ENCODE results near the gene DCP1B.

Gene DCP1B

DNA sequence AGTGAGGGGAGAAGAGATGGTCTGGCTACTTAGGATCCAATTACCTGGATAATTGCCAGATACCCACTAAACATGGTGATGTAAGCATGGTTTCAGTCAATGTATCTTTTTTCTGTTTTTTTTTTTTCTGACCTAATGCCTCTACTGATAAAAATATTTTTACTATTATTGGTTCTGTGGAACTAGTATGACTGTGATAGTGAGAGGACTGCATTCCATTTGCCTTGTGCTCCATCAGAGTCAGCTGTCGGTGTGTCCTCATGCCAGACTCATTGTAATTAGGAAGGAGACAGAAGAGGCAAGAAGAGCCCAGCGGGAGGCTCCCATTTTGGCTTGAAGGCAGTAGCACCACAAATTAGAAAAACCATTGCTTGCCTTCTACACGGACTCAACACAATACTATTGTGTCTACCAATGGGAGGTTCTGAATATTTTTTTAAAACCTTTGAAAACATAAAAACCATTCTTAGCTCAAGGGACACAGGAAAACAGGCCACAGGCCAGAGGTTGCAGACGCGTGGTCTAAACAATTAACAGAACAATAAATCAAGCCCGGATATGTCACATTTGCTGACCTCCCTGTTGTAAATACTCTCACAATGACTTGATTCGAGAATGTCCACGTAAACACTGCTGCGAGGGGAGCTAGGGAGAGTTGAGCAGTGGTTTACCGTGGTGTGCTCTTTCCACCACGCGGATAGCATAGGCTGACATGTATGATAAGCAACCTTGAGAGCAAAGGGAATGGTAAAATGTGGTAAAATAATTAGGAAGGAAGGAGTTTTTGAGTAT, 13.5 kb upstream of the DCP1B start:
- Histone ChIP-seq H3K4me1 (ENCODE audit: control insufficient read depth, insufficient read depth, low read length, poor library complexity, severe bottlenecking) (peaks cover 14% of the 10 kb centered on the region), H3K9me3 (ENCODE audit: control insufficient read depth, low read length) (no peaks in the 10 kb centered on the region), H3K4me3 (ENCODE audit: extremely low read depth, insufficient read depth, low read length, poor library complexity, severe bottlenecking) (no peak overlapping the region), H3K27ac (ENCODE audit: low read depth, low read length, severe bottlenecking) (peak overlapping the region; percentile 47), H3K36me3 (ENCODE audit: control insufficient read depth, insufficient read depth, low read length) (no peaks in the 10 kb centered on the region)
- WGBS, 2 experiments (ENCODE audit: insufficient coverage in 2 of 2), result 57 to 73% methylated on average over 9 to 10 of the region's 12 CpGs

DNA sequence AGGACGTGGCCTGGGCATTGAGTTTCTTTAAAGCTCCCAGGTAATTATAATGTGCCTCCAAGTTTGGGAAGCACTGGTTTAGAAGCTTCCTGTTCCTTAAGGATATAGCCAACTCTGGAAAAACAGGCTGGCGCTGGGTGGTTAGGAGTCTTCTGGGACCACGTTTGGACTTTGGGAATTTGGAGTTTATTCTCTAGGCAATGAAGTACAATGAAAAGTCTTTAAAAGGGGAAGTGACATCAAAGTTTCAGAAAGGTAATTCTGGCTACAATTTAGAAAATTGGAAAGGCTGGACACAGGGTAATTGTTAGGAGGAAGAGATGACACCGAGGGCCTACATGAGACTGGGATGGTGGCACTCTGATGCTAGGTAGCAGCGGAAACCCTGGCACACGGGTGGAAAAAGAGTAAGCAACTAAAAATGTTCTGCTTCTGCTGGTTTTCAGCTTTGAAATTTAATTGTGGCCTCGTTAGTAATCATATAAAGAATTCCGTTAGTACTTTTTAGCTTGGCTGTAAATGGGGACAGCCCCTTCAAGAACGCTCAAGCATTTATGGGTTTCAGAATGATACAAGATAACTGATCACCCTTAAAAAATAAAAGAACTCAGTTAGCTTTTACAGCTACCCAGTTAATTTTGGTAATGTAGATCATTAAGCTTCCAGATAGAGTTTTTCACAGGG, 12.7 kb upstream of the DCP1B start:
- 92 to 95% methylated on average over 6 to 7 of the region's 9 CpGs for WGBS, 2 experiments (ENCODE audit: insufficient coverage in 2 of 2)

DNA sequence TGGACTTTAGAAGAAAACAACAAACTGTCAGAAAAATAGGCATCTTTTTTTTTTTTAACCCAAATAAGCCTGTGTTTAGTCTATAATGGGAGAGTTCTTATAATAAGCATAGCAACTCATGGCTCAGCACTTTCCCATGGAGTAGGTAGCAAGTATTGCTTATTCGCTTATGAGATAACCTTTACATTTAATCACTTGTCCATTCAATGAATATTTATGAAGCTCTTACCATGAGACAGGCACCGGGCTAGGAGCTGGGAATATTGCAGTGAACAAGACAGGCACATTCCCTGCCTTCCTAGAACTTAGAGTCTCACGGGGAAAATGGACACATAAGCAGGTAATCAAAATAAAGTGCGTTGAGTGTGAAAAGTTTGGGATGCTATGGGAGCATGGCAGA, 10.0 kb upstream of the DCP1B start:
- Histone ChIP-seq H3K27ac (ENCODE audit: low read depth, low read length, severe bottlenecking) (peak overlapping the region; percentile 46), H3K9me3 (ENCODE audit: control insufficient read depth, low read length) (no peaks in the 10 kb centered on the region), H3K36me3 (ENCODE audit: control insufficient read depth, insufficient read depth, low read length) (no peaks in the 10 kb centered on the region), H3K4me3 (ENCODE audit: extremely low read depth, insufficient read depth, low read length, poor library complexity, severe bottlenecking) (no peak overlapping the region), H3K4me1 (ENCODE audit: control insufficient read depth, insufficient read depth, low read length, poor library complexity, severe bottlenecking) (peaks cover 14% of the 10 kb centered on the region)
- WGBS, 2 experiments (ENCODE audit: insufficient coverage in 2 of 2), result 100% methylated on average over 3 of the region's 4 CpGs

More for the DNA sequence above, 12.7 kb upstream of the DCP1B start:
- Histone ChIP-seq H3K9me3 (ENCODE audit: control insufficient read depth, low read length) (no peaks in the 10 kb centered on the region), H3K4me1 (ENCODE audit: control insufficient read depth, insufficient read depth, low read length, poor library complexity, severe bottlenecking) (peaks cover 14% of the 10 kb centered on the region), H3K27ac (ENCODE audit: low read depth, low read length, severe bottlenecking) (no peak overlapping the region), H3K36me3 (ENCODE audit: control insufficient read depth, insufficient read depth, low read length) (no peaks in the 10 kb centered on the region), H3K4me3 (ENCODE audit: extremely low read depth, insufficient read depth, low read length, poor library complexity, severe bottlenecking) (no peak overlapping the region)

DNA sequence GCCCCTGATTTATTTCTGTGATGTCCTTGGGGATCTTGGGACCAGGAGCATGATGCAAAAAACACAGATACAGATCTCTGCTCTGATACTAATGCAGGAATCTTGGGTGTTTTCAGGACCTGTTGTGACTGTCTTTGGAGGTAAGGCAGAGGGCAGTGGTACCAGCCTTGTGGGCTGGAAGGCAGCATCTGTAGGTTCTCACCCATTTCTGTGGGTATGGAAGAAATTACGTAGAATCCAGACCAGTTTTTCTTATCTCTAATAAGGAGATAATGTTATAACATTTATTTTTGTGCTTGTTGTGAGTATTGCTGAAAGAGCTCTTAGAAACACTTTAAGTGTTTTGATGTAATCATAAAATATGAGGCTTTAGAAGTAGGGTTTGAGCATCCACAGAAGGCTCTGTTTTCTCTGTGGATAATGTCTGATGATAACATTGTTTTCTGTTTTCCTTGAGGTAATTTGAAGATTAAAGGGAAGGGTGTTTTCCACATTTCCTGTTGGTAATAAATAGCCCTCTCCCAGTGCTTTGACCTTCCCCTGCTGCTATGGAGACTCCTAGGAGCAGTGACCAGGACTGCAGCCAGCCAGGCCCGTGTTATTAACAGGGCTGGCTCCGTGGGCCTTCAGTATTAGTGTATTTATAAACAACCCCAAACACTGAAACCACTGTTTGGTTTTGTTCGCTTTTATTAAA, 9.4 kb upstream of the DCP1B start:
- H3K9me3 ChIP-seq (ENCODE audit: control insufficient read depth, low read length), result no peaks in the 10 kb centered on the region
- H3K4me3 ChIP-seq (ENCODE audit: extremely low read depth, insufficient read depth, low read length, poor library complexity, severe bottlenecking), result no peak overlapping the region
- peak overlapping the region; percentile 46 for H3K27ac ChIP-seq (ENCODE audit: low read depth, low read length, severe bottlenecking)
- peaks cover 14% of the 10 kb centered on the region for H3K4me1 ChIP-seq (ENCODE audit: control insufficient read depth, insufficient read depth, low read length, poor library complexity, severe bottlenecking)
- H3K36me3 ChIP-seq (ENCODE audit: control insufficient read depth, insufficient read depth, low read length), result no peaks in the 10 kb centered on the region
- WGBS, 2 experiments (ENCODE audit: insufficient coverage in 2 of 2), result 80% methylated on average over 1 of the region's 4 CpGs; no CpG with 5 or more reads in 1 of the 2 experiments

DNA sequence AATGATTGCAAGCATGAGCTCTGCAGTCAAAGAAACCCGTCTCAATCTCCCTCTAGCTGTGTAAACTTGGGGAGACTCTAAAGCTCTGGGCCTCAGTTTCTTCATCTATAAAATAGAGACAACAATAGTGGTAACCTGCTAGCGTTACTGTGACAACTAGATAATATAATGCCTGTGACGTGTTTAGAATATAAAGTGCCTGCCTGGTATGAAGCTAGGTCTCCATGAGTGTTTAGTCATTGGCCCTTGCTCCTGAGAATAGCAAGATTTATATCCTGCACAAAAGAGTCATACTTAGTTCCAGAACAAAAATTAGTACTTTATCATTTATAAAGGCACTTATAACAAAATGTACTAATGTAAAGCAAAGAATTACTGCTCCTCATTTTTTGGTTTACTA, 8.8 kb upstream of the DCP1B start:
- 94 to 100% methylated on average over 1 to 3 of the region's 3 CpGs for WGBS, 2 experiments (ENCODE audit: insufficient coverage in 2 of 2)
- Histone ChIP-seq H3K36me3 (ENCODE audit: control insufficient read depth, insufficient read depth, low read length) (no peaks in the 10 kb centered on the region), H3K9me3 (ENCODE audit: control insufficient read depth, low read length) (no peaks in the 10 kb centered on the region), H3K27ac (ENCODE audit: low read depth, low read length, severe bottlenecking) (peak overlapping the region; percentile 46), H3K4me1 (ENCODE audit: control insufficient read depth, insufficient read depth, low read length, poor library complexity, severe bottlenecking) (peaks cover 14% of the 10 kb centered on the region), H3K4me3 (ENCODE audit: extremely low read depth, insufficient read depth, low read length, poor library complexity, severe bottlenecking) (no peak overlapping the region)

DNA sequence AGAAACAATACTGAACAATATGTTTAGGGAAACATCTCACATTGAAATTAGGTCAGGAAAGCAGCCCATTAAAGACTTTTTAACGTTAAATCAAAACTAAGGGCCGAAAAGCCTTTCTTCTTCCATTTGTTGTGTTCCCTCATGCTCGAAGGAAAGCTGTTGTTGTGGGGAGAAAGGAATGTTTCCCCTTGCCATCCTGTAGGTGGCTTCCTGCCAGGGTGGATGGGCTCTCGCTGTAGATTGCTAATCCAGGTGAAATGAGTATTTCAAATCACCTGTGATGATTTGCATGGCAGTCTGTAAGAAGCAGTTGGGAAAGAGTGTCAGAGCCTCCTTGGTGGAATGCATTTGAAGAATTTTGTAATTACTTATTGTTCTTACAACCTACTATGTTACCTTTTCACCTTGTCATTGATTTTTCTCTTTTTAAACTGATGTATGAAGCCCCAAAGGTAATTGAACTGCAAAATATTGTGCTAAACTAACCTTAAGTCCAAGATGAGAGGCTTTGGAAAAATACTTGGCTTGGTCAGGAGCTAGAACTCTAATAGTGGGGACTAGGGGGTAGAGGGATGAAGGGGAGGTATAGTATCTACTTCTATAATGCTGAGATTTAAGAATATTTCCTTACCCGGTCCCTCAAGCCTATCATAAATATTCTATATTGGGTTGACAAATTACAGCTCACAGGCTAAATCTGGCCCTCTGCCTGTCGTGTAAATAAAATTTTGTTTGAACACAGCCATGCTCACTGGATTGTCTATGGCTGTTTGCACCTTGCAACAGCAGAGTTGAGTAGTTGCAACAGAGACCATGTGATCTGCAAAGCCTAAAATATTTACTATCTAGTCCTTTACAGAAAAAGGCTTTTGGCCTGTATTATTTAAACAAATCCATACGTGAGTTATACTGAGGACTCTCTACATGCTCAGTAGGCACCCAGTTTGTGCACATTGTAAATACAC, 7.7 kb upstream of the DCP1B start:
- Histone ChIP-seq H3K4me3 (ENCODE audit: extremely low read depth, insufficient read depth, low read length, poor library complexity, severe bottlenecking) (no peak overlapping the region), H3K4me1 (ENCODE audit: control insufficient read depth, insufficient read depth, low read length, poor library complexity, severe bottlenecking) (peaks cover 14% of the 10 kb centered on the region), H3K36me3 (ENCODE audit: control insufficient read depth, insufficient read depth, low read length) (no peaks in the 10 kb centered on the region), H3K27ac (ENCODE audit: low read depth, low read length, severe bottlenecking) (no peak overlapping the region), H3K9me3 (ENCODE audit: control insufficient read depth, low read length) (no peaks in the 10 kb centered on the region)
- WGBS, 2 experiments (ENCODE audit: insufficient coverage in 2 of 2), result 88% methylated on average over 5 to 6 of the region's 7 CpGs

DNA sequence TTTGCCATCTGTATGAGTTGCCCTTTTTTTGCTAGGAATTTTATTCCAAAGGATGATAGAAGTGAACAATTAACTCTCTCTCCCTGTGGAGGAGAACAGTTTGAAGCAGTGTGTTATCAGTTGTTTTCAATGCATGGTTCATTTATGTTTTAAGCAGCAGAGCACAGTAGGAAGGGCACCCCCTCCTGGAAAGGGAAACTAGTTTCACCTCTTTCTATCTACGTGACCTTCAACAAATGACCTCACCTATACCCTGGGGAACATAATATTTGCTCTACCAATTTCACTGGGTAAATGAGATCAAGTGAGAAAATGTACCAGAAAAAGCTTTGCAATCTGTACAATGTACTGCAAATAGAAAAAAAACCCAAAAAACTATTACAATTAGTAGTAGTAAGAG, 5.4 kb upstream of the DCP1B start:
- Histone ChIP-seq H3K4me3 (ENCODE audit: extremely low read depth, insufficient read depth, low read length, poor library complexity, severe bottlenecking) (no peak overlapping the region), H3K27ac (ENCODE audit: low read depth, low read length, severe bottlenecking) (no peak overlapping the region), H3K9me3 (ENCODE audit: control insufficient read depth, low read length) (no peaks in the 10 kb centered on the region), H3K4me1 (ENCODE audit: control insufficient read depth, insufficient read depth, low read length, poor library complexity, severe bottlenecking) (peaks cover 14% of the 10 kb centered on the region), H3K36me3 (ENCODE audit: control insufficient read depth, insufficient read depth, low read length) (no peaks in the 10 kb centered on the region)
- 80% methylated on average over 1 of the region's 1 CpG; no CpG with 5 or more reads in 1 of the 2 experiments for WGBS, 2 experiments (ENCODE audit: insufficient coverage in 2 of 2)

DNA sequence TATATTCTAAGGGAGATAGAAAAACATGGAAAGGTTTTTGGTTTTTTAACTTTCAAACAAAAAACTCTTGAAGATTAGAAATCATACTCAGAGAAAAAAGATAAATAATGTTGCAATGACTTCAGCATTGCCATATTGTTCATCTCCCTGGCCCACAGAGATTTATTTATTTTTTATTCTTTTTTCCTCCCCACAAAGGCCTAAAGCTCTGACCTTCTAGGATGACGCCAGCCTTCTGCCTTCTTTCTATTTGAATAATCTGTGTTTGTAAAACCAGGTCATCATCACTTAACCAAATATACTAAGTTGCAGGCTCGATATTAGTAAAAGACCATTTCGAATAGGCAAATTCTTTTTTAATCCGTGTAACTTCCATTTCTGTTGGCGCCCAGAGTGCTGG, 4.4 kb upstream of the DCP1B start:
- H3K27ac ChIP-seq (ENCODE audit: low read depth, low read length, severe bottlenecking), result no peak overlapping the region
- H3K4me1 ChIP-seq (ENCODE audit: control insufficient read depth, insufficient read depth, low read length, poor library complexity, severe bottlenecking), result peaks cover 7% of the 10 kb centered on the region
- no peak overlapping the region for H3K4me3 ChIP-seq (ENCODE audit: extremely low read depth, insufficient read depth, low read length, poor library complexity, severe bottlenecking)
- no peaks in the 10 kb centered on the region for H3K9me3 ChIP-seq (ENCODE audit: control insufficient read depth, low read length)
- H3K36me3 ChIP-seq (ENCODE audit: control insufficient read depth, insufficient read depth, low read length), result no peaks in the 10 kb centered on the region
- 92 to 95% methylated on average over 3 to 4 of the region's 5 CpGs for WGBS, 2 experiments (ENCODE audit: insufficient coverage in 2 of 2)

DNA sequence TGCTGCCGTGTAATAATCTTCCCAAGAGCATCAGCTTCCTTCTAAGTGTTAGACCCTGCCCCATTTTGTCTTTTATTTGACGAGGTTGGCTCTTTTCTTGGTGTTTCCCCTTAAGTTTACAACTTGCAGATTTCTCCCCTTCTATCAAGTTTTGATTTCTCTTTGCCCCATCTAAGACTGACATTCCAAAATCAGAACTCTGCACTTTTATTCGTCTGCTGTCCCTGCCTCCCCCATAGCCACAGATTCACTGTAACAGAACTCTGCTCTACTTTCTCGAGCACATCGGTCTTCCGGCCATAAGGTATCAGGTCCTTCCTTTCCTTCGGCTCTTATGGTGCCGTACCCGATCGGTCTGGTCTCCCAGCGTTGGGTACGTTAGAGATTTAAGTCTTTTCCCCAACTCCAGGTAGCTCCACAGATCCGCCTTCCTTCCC, 563 bp downstream of the DCP1B start:
- H3K27ac ChIP-seq (ENCODE audit: low read depth, low read length, severe bottlenecking), result peak overlapping the region; percentile 92
- peaks cover 5% of the 10 kb centered on the region for H3K4me1 ChIP-seq (ENCODE audit: control insufficient read depth, insufficient read depth, low read length, poor library complexity, severe bottlenecking)
- H3K9me3 ChIP-seq (ENCODE audit: control insufficient read depth, low read length), result no peaks in the 10 kb centered on the region
- peak overlapping the region; percentile 85 for H3K4me3 ChIP-seq (ENCODE audit: extremely low read depth, insufficient read depth, low read length, poor library complexity, severe bottlenecking)
- H3K36me3 ChIP-seq (ENCODE audit: control insufficient read depth, insufficient read depth, low read length), result no peaks in the 10 kb centered on the region
- 0 to 1% methylated on average over 10 to 12 of the region's 13 CpGs for WGBS, 2 experiments (ENCODE audit: insufficient coverage in 2 of 2)

Data from mesodermal cell (in vitro differentiated cells).